ENCODE measurements around the gene PSMA5.

PSMA5 gene

DNA sequence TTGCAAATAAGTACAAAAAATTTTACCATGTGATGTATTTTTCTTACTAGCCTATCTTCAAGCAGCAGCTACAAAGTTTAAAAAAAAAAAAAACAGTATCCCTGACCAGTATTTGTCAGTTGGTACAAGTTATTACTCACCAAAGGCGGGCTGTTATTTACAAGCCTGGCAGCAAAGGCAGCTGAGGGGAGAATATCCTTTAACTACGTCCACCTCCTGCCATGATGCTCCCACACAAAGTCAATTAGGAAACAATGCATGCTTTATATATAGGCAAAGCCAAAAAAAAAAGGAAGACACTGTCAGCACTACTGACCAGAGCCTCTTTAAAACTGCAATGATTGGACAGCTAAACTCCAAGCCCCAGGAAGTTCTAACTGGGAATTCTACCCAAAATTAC, 13.7 kb downstream of the PSMA5 start:
- H3K4me2 ChIP-seq, result no peak overlapping the region

DNA sequence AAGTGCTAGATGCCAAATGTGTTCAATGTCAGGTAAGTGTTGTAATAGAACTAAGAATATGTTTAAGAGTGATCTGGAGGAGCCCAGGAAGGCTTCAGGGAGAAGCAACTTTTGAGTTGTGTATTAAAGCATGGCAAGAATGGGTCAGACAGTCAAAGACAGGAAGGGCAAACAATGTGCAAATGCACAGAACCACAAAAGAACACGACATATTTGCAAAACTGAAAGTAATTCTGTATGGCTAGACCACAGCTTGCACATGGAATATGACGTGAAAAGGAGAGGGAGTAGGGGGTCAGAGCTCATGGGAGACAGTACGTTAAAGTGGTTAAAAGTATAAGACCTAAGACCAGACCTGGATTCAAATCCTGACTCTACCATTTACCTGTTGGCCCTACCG, 21.4 kb downstream of the PSMA5 start:
- Histone ChIP-seq H3K27me3 (ENCODE audit: insufficient read depth, low read depth) (no peaks in the 10 kb centered on the region), H3K4me1 (ENCODE audit: low read depth, poor library complexity, severe bottlenecking) (peaks cover 16% of the 10 kb centered on the region), H3K79me2 (ENCODE audit: insufficient read depth, low read depth) (peaks cover 5% of the 10 kb centered on the region; the same call in 1 of the 2 replicates), H3K4me3 (IDR thresholded peaks at IDR 0.05; ENCODE audit: insufficient read depth, low read depth, low read length) (no peak overlapping the region), H3K36me3 (ENCODE audit: insufficient read depth) (peaks cover 21% of the 10 kb centered on the region), H2AFZ (ENCODE audit: low read depth) (no peak overlapping the region), H3K4me2 (0 out of 2 replicates have a peak overlapping the region, but pooled peaks have one; percentile 1), H3K9ac (no peak overlapping the region), H3K27ac (no peak overlapping the region), H4K20me1 (ENCODE audit: insufficient read depth) (no peaks in the 10 kb centered on the region)
- TF ChIP-seq, protein P1, sequence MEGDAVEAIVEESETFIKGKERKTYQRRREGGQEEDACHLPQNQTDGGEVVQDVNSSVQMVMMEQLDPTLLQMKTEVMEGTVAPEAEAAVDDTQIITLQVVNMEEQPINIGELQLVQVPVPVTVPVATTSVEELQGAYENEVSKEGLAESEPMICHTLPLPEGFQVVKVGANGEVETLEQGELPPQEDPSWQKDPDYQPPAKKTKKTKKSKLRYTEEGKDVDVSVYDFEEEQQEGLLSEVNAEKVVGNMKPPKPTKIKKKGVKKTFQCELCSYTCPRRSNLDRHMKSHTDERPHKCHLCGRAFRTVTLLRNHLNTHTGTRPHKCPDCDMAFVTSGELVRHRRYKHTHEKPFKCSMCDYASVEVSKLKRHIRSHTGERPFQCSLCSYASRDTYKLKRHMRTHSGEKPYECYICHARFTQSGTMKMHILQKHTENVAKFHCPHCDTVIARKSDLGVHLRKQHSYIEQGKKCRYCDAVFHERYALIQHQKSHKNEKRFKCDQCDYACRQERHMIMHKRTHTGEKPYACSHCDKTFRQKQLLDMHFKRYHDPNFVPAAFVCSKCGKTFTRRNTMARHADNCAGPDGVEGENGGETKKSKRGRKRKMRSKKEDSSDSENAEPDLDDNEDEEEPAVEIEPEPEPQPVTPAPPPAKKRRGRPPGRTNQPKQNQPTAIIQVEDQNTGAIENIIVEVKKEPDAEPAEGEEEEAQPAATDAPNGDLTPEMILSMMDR (conservative IDR thresholded peaks at IDR 0.05; ENCODE audit: low read depth, low read length), result no peak

More for the DNA sequence above, 13.7 kb downstream of the PSMA5 start:
- Histone ChIP-seq H4K20me1 (ENCODE audit: insufficient read depth) (0 out of 2 replicates have a peak, but pooled peaks cover 13% of the 10 kb centered on the region), H3K9ac (no peak overlapping the region), H3K36me3 (ENCODE audit: insufficient read depth) (peaks cover 53% of the 10 kb centered on the region), H3K27me3 (ENCODE audit: insufficient read depth, low read depth) (no peaks in the 10 kb centered on the region), H3K4me3 (IDR thresholded peaks at IDR 0.05; ENCODE audit: insufficient read depth, low read depth, low read length) (no peak overlapping the region), H3K4me1 (ENCODE audit: low read depth, poor library complexity, severe bottlenecking) (no peaks in the 10 kb centered on the region), H2AFZ (ENCODE audit: low read depth) (no peak overlapping the region), H3K27ac (no peak overlapping the region), H3K79me2 (ENCODE audit: insufficient read depth, low read depth) (peaks cover 55% of the 10 kb centered on the region)
- TF ChIP-seq, protein P1 (conservative IDR thresholded peaks at IDR 0.05; ENCODE audit: low read depth, low read length), result no peak

DNA sequence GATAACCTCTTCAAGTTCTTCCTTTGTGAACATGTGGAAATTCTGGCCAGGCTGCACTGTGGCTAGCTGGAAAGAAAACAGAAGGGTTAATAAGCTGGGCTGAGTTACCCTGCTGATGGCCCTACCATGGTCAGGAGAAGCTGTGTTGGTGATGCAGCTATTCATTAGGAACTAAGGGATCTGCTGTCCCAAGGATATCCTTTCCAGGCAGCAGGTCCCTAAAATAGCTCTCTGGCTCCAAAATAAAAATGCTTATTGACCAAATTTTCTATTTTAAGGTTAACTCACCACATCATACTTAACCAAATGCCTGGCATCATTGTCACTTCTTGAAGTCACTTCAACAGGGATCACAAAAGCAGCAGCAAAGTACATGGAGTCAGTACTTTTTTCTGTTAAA, 24.2 kb downstream of the PSMA5 start:
- peaks cover 15% of the 10 kb centered on the region for H3K36me3 ChIP-seq (ENCODE audit: insufficient read depth)

DNA sequence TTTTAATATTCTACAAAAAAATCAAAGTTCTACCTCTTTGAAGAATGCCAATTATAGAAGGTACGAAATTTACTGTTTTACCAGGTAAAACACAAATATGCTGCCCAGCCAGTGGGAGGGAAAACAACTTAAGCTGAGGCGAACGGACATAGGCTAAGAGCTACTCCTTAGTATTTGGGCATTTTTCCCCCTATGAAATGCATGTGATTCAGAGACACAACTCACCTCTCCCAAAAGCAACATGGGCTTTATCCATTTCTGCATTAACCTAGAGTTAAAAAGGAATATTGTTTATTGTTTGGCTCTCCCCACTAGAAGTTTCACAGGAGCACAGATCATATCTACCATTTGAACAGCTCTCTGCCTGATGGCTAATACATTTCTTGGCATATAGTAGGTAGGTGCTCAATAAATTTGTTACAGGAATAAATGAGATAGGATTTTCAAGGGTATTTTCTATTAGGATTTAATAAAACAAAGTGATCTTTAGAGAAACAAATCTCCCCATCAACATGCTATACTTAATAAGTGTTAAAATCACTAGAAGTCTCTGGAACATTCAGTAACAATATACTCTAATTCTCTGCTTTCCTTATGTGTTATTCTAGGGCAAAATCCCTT, 26.1 kb downstream of the PSMA5 start:
- Histone ChIP-seq H4K20me1 (ENCODE audit: insufficient read depth) (no peaks in the 10 kb centered on the region), H3K4me1 (ENCODE audit: low read depth, poor library complexity, severe bottlenecking) (peaks cover 33% of the 10 kb centered on the region), H2AFZ (ENCODE audit: low read depth) (no peak overlapping the region), H3K27ac (no peak overlapping the region), H3K9ac (no peak overlapping the region), H3K4me2 (no peak overlapping the region), H3K79me2 (ENCODE audit: insufficient read depth, low read depth) (no peaks in the 10 kb centered on the region), H3K4me3 (IDR thresholded peaks at IDR 0.05; ENCODE audit: insufficient read depth, low read depth, low read length) (no peak overlapping the region), H3K27me3 (ENCODE audit: insufficient read depth, low read depth) (peaks cover 9% of the 10 kb centered on the region), H3K36me3 (ENCODE audit: insufficient read depth) (peaks cover 15% of the 10 kb centered on the region)
- TF ChIP-seq, protein P1 (conservative IDR thresholded peaks at IDR 0.05; ENCODE audit: low read depth, low read length), result no peak

More for the DNA sequence above, 24.2 kb downstream of the PSMA5 start:
- no peak overlapping the region for H3K4me2 ChIP-seq
- no peak overlapping the region for H3K9ac ChIP-seq
- H4K20me1 ChIP-seq (ENCODE audit: insufficient read depth), result no peaks in the 10 kb centered on the region
- TF ChIP-seq, protein P1 (conservative IDR thresholded peaks at IDR 0.05; ENCODE audit: low read depth, low read length), result no peak
- H3K4me3 ChIP-seq (IDR thresholded peaks at IDR 0.05; ENCODE audit: insufficient read depth, low read depth, low read length), result no peak overlapping the region
- no peaks in the 10 kb centered on the region for H3K79me2 ChIP-seq (ENCODE audit: insufficient read depth, low read depth)
- no peak overlapping the region for H3K27ac ChIP-seq
- no peak overlapping the region for H2AFZ ChIP-seq (ENCODE audit: low read depth)
- H3K4me1 ChIP-seq (ENCODE audit: low read depth, poor library complexity, severe bottlenecking), result peaks cover 34% of the 10 kb centered on the region
- peaks cover under 1% of the 10 kb centered on the region; the same call in 1 of the 2 replicates for H3K27me3 ChIP-seq (ENCODE audit: insufficient read depth, low read depth)

Measured in KMS-11 (cell line).